ENCODE data around the gene HAUS3. TPM values are rescaled to one million over a fixed set of nuclear protein-coding genes. Genes with fewer than 3 reads are reported as not detected.

Gene HAUS3
- total RNA-seq, 1 experiment from 2014 or later: 17.3 TPM

- H3K36me3 ChIP-seq (ENCODE audit: control insufficient read depth in 1 of 2, insufficient read depth in 2 of 2, low read length in 2 of 2): no peaks in the 10 kb centered on the region
- ChIA-PET CTCF (no interaction called here), RAD21 (ENCODE audit: low non-redundant PET in 1 of 2, low total read pairs in 2 of 2, uncharacterized antibody in 2 of 2, unreplicated experiment in 2 of 2) (no interaction called here), POLR2A (no interaction called here)
- H3K27me3 ChIP-seq (ENCODE audit: insufficient read depth, low read length): no peaks in the 10 kb centered on the region
- H2AFZ ChIP-seq (ENCODE audit: low read depth, low read length, poor library complexity, severe bottlenecking): no peak overlapping the region
- DNase-seq (ENCODE audit: low read depth, low spot score): no peak
- no peak for ATAC-seq
- H3K9ac ChIP-seq (ENCODE audit: low read length): no peak overlapping the region
- H3K9me2 ChIP-seq (ENCODE audit: insufficient read depth): no peaks in the 10 kb centered on the region
- no peak overlapping the region for H3K4me2 ChIP-seq (ENCODE audit: low read length)
- H4K20me1 ChIP-seq (ENCODE audit: insufficient read depth): no peaks in the 10 kb centered on the region
- no peak overlapping the region for H3K4me3 ChIP-seq (replicated peaks in 1 of 2; ENCODE audit: low read depth in 1 of 2, low read length in 2 of 2)
- no peak for TF ChIP-seq SIN3A (IDR thresholded peaks at IDR 0.05; ENCODE audit: low read depth)
- no peak for TF ChIP-seq MAX (IDR thresholded peaks at IDR 0.05)
- TF ChIP-seq EGR1 (IDR thresholded peaks at IDR 0.05; ENCODE audit: low read depth): no peak
- no peak for TF ChIP-seq CBX3 (IDR thresholded peaks at IDR 0.05; ENCODE audit: low read depth)
- no peak for TF ChIP-seq SP1 (IDR thresholded peaks at IDR 0.05; ENCODE audit: low read depth)
- no peak for TF ChIP-seq ZBTB33 (IDR thresholded peaks at IDR 0.05; ENCODE audit: extremely low read depth, insufficient replicate concordance, low read length)
- no peak for TF ChIP-seq FOSL1 (IDR thresholded peaks at IDR 0.05; ENCODE audit: low read depth)
- TF ChIP-seq ZFX (IDR thresholded peaks at IDR 0.05): no peak
- no peak for TF ChIP-seq REST (IDR thresholded peaks at IDR 0.05; ENCODE audit: low read depth)
- TF ChIP-seq YY1 (IDR thresholded peaks at IDR 0.05; ENCODE audit: extremely low read depth, insufficient replicate concordance, low read depth, low read length): no peak
- TF ChIP-seq POLR2AphosphoS5 (IDR thresholded peaks at IDR 0.05; ENCODE audit: low read depth, low read length): no peak
- no peak for TF ChIP-seq EZH2 (IDR thresholded peaks at IDR 0.05)
- no peak for TF ChIP-seq RAD21 (IDR thresholded peaks at IDR 0.05; ENCODE audit: low read depth)
- no peak for TF ChIP-seq ATF3 (IDR thresholded peaks at IDR 0.05)
- no peak for TF ChIP-seq CTCF (IDR thresholded peaks at IDR 0.05 in 2 of 3, conservative IDR thresholded peaks at IDR 0.05 in 1 of 3; ENCODE audit: borderline replicate concordance in 1 of 3, insufficient read depth in 1 of 3, low read depth in 2 of 3, low read length in 2 of 3)
- TF ChIP-seq POLR2A (IDR thresholded peaks at IDR 0.05; ENCODE audit: borderline replicate concordance, extremely low read depth, insufficient read depth, insufficient read length): no peak
- TF ChIP-seq ELF1 (IDR thresholded peaks at IDR 0.05; ENCODE audit: borderline replicate concordance, low read depth): no peak
- no peak for TF ChIP-seq JUND (IDR thresholded peaks at IDR 0.05)
- TF ChIP-seq TCF7L2 (IDR thresholded peaks at IDR 0.05; ENCODE audit: borderline replicate concordance, extremely low read depth, insufficient read depth, insufficient read length): no peak
- no peak for TF ChIP-seq CEBPB (IDR thresholded peaks at IDR 0.05; ENCODE audit: low read depth)
- H3K4me1 ChIP-seq (ENCODE audit: control insufficient read depth in 1 of 2, insufficient read depth in 2 of 2, low read length in 2 of 2): no peaks in the 10 kb centered on the region
- BruUV-seq (replicated peaks): no TSS peak
- no peaks in the 10 kb centered on the region for H3K79me2 ChIP-seq (ENCODE audit: insufficient read depth, low read length)
- H3K27ac ChIP-seq (ENCODE audit: low read depth, low read length): no peak overlapping the region
- intact Hi-C loops (cut with micrococcal nuclease): no loop called here
- no peaks in the 10 kb centered on the region for H3K9me3 ChIP-seq (ENCODE audit: control insufficient read depth in 1 of 2, insufficient read depth in 1 of 2, low read depth in 1 of 2, low read length in 2 of 2)
These were observed 10.0 kb upstream of the HAUS3 start for GRCh38 chr4:2251795-2252529.
